K562 (cell line): ENCODE measurements around the gene MAP3K14. TPM values are rescaled to one million over a fixed set of nuclear protein-coding genes. Genes with fewer than 3 reads are reported as not detected.

Source experiments
- BCOR ChIP-seq: fragments of 450-650 bp; IDR thresholded peaks from 2 replicates; pipeline ENCODE4 v1.6.1; 2016
- CHD1 ChIP-seq: fragments of 200-600 bp; sonication (generic); IDR thresholded peaks from one replicate; pipeline ENCODE4 v1.6.1; 2012; ENCODE audit warnings: mild to moderate bottlenecking, moderate library complexity, low read length, inconsistent platforms
- CHD4 ChIP-seq: fragments of 200-600 bp; sonication (generic); IDR thresholded peaks from 3 replicates; pipeline ENCODE4 v1.6.1; 2012; ENCODE audit warnings: low read depth, mild to moderate bottlenecking, mixed read lengths, low read length, inconsistent platforms; ENCODE audit not compliant: insufficient read depth, insufficient replicate concordance, poor library complexity, severe bottlenecking
- GATAD2B ChIP-seq: fragments of 450-650 bp; IDR thresholded peaks from 2 replicates; pipeline ENCODE4 v1.6.1; 2017; ENCODE audit warnings: mild to moderate bottlenecking, borderline replicate concordance
- HDAC6 ChIP-seq: IDR thresholded peaks from 2 replicates; pipeline ENCODE4 v1.6.1; 2012; ENCODE audit warnings: low read depth, mild to moderate bottlenecking, control low read depth, inconsistent platforms, low read length, moderate library complexity
- HNRNPLL ChIP-seq: fragments of 200-400 bp; formaldehyde crosslinking; IDR thresholded peaks from 2 replicates; pipeline ENCODE4 v1.6.1; 2017; ENCODE audit warnings: low read length, low read depth, mild to moderate bottlenecking; ENCODE audit not compliant: poor library complexity, severe bottlenecking
- KAT8 ChIP-seq: fragments of 450-650 bp; IDR thresholded peaks from 2 replicates; pipeline ENCODE4 v1.6.1; 2016; ENCODE audit warnings: low read depth, mild to moderate bottlenecking
- KLF13 ChIP-seq: fragments of 450-650 bp; IDR thresholded peaks from 2 replicates; pipeline ENCODE4 v1.6.1; 2016; ENCODE audit warnings: missing genetic modification characterization, low read depth, mild to moderate bottlenecking, missing compliant biosample characterization, moderate library complexity, borderline replicate concordance
- LARP7 ChIP-seq: fragments of 450-650 bp; IDR thresholded peaks from 2 replicates; pipeline ENCODE4 v1.6.1; 2016
- MCM5 ChIP-seq: fragments of 450-650 bp; IDR thresholded peaks from 2 replicates; pipeline ENCODE4 v1.6.1; 2016; ENCODE audit warnings: low read depth
- MTF1 ChIP-seq: fragments of 250-450 bp; sonication (Bioruptor Pico); IDR thresholded peaks from 2 replicates; pipeline ENCODE4 v1.9.0; 2021; ENCODE audit warnings: moderate library complexity, mild to moderate bottlenecking, inconsistent platforms, borderline replicate concordance
- POLR2B ChIP-seq: fragments of 450-650 bp; IDR thresholded peaks from 2 replicates; pipeline ENCODE4 v1.6.1; 2018; ENCODE audit warnings: low read depth; ENCODE audit not compliant: partially characterized antibody
- SAFB ChIP-seq: fragments of 200-400 bp; formaldehyde crosslinking; IDR thresholded peaks from 2 replicates; pipeline ENCODE4 v1.6.1; 2017; ENCODE audit warnings: low read depth, low read length, borderline replicate concordance
- SMARCE1 ChIP-seq: fragments of 450-650 bp; IDR thresholded peaks from 2 replicates; pipeline ENCODE4 v1.7.1; 2016; ENCODE audit warnings: mild to moderate bottlenecking
- TEAD2 ChIP-seq: fragments of 450-650 bp; IDR thresholded peaks from 2 replicates; pipeline ENCODE4 v1.6.1; 2016; ENCODE audit warnings: missing genetic modification characterization, control low read depth, missing compliant biosample characterization
- ZKSCAN1 ChIP-seq: fragments of 150-350 bp; IDR thresholded peaks from 2 replicates; pipeline ENCODE4 v1.6.1; 2016; ENCODE audit warnings: low read depth, low read length
- ZNF124 ChIP-seq: sonication (generic); formaldehyde crosslinking; IDR thresholded peaks from 2 replicates; pipeline ENCODE4 v1.8.1; 2022; ENCODE audit warnings: missing genetic modification reagents
- ZNF444 ChIP-seq: fragments of 250-450 bp; sonication (Bioruptor Pico); IDR thresholded peaks from 2 replicates; pipeline ENCODE4 v1.4.0; 2020; ENCODE audit warnings: mild to moderate bottlenecking, moderate library complexity
- ZNF561 ChIP-seq: fragments of 450-650 bp; formaldehyde crosslinking; conservative IDR thresholded peaks from 2 replicates; pipeline ENCODE4 v1.4.0; 2020; ENCODE audit warnings: mild to moderate bottlenecking, moderate library complexity
- ZNF785 ChIP-seq: fragments of 250-450 bp; sonication (Bioruptor Pico); IDR thresholded peaks from 2 replicates; pipeline ENCODE4 v1.4.0; 2020; ENCODE audit warnings: mild to moderate bottlenecking
- polyA plus RNA-seq, 8 experiments: library from polyadenylated mRNA; depleted of rRNA in 4 of 8; stranded (reverse) in 5 of 8; unstranded in 3 of 8; fragments of >200 nt; fragmentation: Nextera tagmentation in 2 of 8; fragmentation: Illumina TruSeq in 1 of 8; extraction: Ambion mirVana in 2 of 8; extraction: Trizol in 1 of 8; gene quantifications; 2 replicates each; pipeline versions ENCODE4 v1.2.1 to v1.2.3, GENCODE V29; 2011 to 2014; ENCODE audit warnings: inconsistent platforms in 1 of 8, missing spikeins in 1 of 8
- total RNA-seq, 7 experiments: library from RNA; depleted of rRNA in 6 of 7; stranded (reverse); fragments of >200 nt in 6 of 7; fragmentation: Illumina TruSeq in 2 of 7; extraction: Trizol in 2 of 7; gene quantifications; 2 replicates each; pipeline versions ENCODE4 v1.2.1 to v1.2.3, GENCODE V29; 2011 to 2021; ENCODE audit warnings: low replicate concordance in 1 of 7
- TF ChIP-seq, protein P1 (sequence below): fragments of 250-450 bp; sonication (Bioruptor Pico); IDR thresholded peaks from 2 replicates; pipeline ENCODE4 v1.8.0; 2022; ENCODE audit warnings: inconsistent platforms
- TF ChIP-seq, protein P2 (sequence below): fragments of 250-450 bp; sonication (Bioruptor Pico); IDR thresholded peaks from 2 replicates; pipeline ENCODE4 v1.8.0; 2021; ENCODE audit warnings: borderline replicate concordance, mild to moderate bottlenecking, moderate library complexity; ENCODE audit not compliant: poor library complexity, severe bottlenecking
- TF ChIP-seq, protein P3 (sequence below): IDR thresholded peaks from 2 replicates; pipeline ENCODE4 v1.6.1; 2016; ENCODE audit warnings: missing genetic modification characterization, missing compliant biosample characterization
- TF ChIP-seq, protein P4 (sequence below), 2 experiments: fragments of 200-800 bp in 1 of 2; sonication (Bioruptor generic) in 1 of 2; sonication (generic) in 1 of 2; formaldehyde crosslinking in 1 of 2; IDR thresholded peaks in 1 of 2; conservative IDR thresholded peaks in 1 of 2; 2 replicates each; pipeline versions ENCODE4 v1.5.0 to v1.6.1; 2016 to 2020; ENCODE audit warnings: missing compliant biosample characterization in 1 of 2, missing genetic modification characterization in 1 of 2, missing genetic modification reagents in 1 of 2

Gene MAP3K14
- total and polyA plus RNA-seq, 9 of the 15 experiments (the other 6 are each of a cell fraction or from before 2014, with no cell fraction given), result 0.45 to 8.7 (median 3.2) TPM

DNA sequence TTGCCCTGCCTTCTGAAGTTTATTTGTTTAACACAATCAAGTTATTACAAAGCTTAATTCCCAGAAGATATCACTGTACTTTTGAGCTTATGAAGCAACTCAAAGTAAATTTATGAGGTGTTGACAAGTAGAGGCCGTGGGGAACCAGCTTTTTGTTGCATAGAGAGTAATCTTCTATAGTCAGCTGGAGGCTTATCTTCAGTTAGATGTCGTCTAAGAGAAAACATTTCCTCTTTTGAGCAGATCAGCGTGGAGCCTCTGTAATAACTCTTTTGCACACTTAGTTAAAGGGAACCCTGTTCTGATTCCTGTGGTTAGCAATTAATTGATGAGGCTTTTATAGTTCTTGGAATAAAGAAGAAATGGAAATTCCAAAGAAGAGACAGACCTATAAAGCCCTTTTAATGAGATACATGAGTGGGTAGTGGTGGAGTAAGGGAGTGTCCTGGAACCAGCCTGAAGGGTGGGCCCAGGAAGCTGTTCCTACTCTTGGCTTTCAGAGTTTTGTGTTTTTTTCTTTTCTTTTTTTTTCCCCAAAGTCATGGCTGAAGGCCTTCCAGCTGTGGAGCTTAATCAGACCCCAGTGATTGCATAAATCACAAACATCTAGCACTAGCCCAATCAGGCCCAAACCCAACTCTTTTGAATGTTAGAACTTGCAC lies 28.9 kb upstream of the MAP3K14 start (continued):
- TF ChIP-seq, protein P1, sequence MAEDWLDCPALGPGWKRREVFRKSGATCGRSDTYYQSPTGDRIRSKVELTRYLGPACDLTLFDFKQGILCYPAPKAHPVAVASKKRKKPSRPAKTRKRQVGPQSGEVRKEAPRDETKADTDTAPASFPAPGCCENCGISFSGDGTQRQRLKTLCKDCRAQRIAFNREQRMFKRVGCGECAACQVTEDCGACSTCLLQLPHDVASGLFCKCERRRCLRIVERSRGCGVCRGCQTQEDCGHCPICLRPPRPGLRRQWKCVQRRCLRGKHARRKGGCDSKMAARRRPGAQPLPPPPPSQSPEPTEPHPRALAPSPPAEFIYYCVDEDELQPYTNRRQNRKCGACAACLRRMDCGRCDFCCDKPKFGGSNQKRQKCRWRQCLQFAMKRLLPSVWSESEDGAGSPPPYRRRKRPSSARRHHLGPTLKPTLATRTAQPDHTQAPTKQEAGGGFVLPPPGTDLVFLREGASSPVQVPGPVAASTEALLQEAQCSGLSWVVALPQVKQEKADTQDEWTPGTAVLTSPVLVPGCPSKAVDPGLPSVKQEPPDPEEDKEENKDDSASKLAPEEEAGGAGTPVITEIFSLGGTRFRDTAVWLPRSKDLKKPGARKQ (CRISPR knock-in tag), result no peak
- TF ChIP-seq LARP7, result no peak
- TF ChIP-seq, protein P2, sequence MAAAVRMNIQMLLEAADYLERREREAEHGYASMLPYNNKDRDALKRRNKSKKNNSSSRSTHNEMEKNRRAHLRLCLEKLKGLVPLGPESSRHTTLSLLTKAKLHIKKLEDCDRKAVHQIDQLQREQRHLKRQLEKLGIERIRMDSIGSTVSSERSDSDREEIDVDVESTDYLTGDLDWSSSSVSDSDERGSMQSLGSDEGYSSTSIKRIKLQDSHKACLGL, result no peak
- TF ChIP-seq CHD4, result peak; percentile 27
- TF ChIP-seq KLF13 (tag), result no peak
- no peak for TF ChIP-seq HDAC6
- peak; percentile 98 for TF ChIP-seq GATAD2B
- no peak for TF ChIP-seq ZNF561 (CRISPR knock-in tag)
- no peak for TF ChIP-seq ZNF124 (CRISPR knock-in tag)
- no peak for TF ChIP-seq MCM5
- TF ChIP-seq, protein P3, sequence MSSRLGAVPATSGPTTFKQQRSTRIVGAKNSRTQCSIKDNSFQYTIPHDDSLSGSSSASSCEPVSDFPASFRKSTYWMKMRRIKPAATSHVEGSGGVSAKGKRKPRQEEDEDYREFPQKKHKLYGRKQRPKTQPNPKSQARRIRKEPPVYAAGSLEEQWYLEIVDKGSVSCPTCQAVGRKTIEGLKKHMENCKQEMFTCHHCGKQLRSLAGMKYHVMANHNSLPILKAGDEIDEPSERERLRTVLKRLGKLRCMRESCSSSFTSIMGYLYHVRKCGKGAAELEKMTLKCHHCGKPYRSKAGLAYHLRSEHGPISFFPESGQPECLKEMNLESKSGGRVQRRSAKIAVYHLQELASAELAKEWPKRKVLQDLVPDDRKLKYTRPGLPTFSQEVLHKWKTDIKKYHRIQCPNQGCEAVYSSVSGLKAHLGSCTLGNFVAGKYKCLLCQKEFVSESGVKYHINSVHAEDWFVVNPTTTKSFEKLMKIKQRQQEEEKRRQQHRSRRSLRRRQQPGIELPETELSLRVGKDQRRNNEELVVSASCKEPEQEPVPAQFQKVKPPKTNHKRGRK (tag), result no peak
- TF ChIP-seq SMARCE1, result peak; percentile 100
- no peak for TF ChIP-seq KAT8
- TF ChIP-seq SAFB, result no peak
- TF ChIP-seq POLR2B, result no peak
- no peak for TF ChIP-seq HNRNPLL
- TF ChIP-seq ZKSCAN1, result no peak
- TF ChIP-seq MTF1 (CRISPR knock-in tag), result no peak
- TF ChIP-seq BCOR, result peak; percentile 90
- peak; percentile 78; the same call in 1 of the 2 replicates for TF ChIP-seq ZNF444
- no peak for TF ChIP-seq CHD1
- TF ChIP-seq, protein P4, sequence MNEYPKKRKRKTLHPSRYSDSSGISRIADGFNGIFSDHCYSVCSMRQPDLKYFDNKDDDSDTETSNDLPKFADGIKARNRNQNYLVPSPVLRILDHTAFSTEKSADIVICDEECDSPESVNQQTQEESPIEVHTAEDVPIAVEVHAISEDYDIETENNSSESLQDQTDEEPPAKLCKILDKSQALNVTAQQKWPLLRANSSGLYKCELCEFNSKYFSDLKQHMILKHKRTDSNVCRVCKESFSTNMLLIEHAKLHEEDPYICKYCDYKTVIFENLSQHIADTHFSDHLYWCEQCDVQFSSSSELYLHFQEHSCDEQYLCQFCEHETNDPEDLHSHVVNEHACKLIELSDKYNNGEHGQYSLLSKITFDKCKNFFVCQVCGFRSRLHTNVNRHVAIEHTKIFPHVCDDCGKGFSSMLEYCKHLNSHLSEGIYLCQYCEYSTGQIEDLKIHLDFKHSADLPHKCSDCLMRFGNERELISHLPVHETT (CRISPR knock-in tag; conservative IDR thresholded peaks at IDR 0.05 in 1 of 2, IDR thresholded peaks at IDR 0.05 in 1 of 2), result peak in 1 of 2 experiments; percentile 71; a peak in 1 of 4 replicates
- TF ChIP-seq ZNF785 (CRISPR knock-in tag), result no peak
- no peak for TF ChIP-seq TEAD2 (tag)
